SK-N-SH (cell line): ENCODE measurements around the gene LEF1.

Experiments
- CTCF ChIP-seq: fragments of 200-600 bp; sonication (generic); IDR thresholded peaks from 2 replicates; pipeline ENCODE4 v1.6.1; 2017; ENCODE audit warnings: antibody characterized with exemption, mild to moderate bottlenecking, moderate library complexity
- EP300 ChIP-seq, 2 experiments: IDR thresholded peaks; 2 replicates each; pipeline versions ENCODE4 v1.4.0 to v1.6.1; 2012; ENCODE audit warnings: borderline replicate concordance in 1 of 2, low read depth in 1 of 2, low read length in 1 of 2
- FOSL2 ChIP-seq: IDR thresholded peaks from 2 replicates; pipeline ENCODE4 v1.4.0; 2012; ENCODE audit warnings: low read depth, mild to moderate bottlenecking, moderate library complexity, borderline replicate concordance
- MAX ChIP-seq: IDR thresholded peaks from 2 replicates; pipeline ENCODE4 v1.4.0; 2012; ENCODE audit warnings: low read depth
- POLR2AphosphoS5 ChIP-seq: IDR thresholded peaks from 2 replicates; pipeline ENCODE4 v1.6.1; 2012; ENCODE audit warnings: low read depth, low read length
- TCF12 ChIP-seq: IDR thresholded peaks from 2 replicates; pipeline ENCODE4 v1.4.0; 2012
- TEAD4 ChIP-seq: IDR thresholded peaks from 2 replicates; pipeline ENCODE4 v1.4.0; 2012; ENCODE audit warnings: mild to moderate bottlenecking, borderline replicate concordance; ENCODE audit not compliant: insufficient read depth
- TF ChIP-seq, protein P1 (sequence below): fragments of 150-350 bp; IDR thresholded peaks from 2 replicates; pipeline ENCODE4 v1.6.1; 2017; ENCODE audit warnings: antibody characterized with exemption, low read length, low read depth, borderline replicate concordance
- TF ChIP-seq, protein P2 (sequence below): IDR thresholded peaks from 2 replicates; pipeline ENCODE4 v1.4.0; 2012; ENCODE audit warnings: low read depth, borderline replicate concordance
- TF ChIP-seq, protein P3 (sequence below): IDR thresholded peaks from 2 replicates; pipeline ENCODE4; 2012

- no peak for TF ChIP-seq CTCF
- no peak for TF ChIP-seq MAX
- TF ChIP-seq, protein P1, sequence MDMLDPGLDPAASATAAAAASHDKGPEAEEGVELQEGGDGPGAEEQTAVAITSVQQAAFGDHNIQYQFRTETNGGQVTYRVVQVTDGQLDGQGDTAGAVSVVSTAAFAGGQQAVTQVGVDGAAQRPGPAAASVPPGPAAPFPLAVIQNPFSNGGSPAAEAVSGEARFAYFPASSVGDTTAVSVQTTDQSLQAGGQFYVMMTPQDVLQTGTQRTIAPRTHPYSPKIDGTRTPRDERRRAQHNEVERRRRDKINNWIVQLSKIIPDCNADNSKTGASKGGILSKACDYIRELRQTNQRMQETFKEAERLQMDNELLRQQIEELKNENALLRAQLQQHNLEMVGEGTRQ = no peak
- TF ChIP-seq, protein P2, sequence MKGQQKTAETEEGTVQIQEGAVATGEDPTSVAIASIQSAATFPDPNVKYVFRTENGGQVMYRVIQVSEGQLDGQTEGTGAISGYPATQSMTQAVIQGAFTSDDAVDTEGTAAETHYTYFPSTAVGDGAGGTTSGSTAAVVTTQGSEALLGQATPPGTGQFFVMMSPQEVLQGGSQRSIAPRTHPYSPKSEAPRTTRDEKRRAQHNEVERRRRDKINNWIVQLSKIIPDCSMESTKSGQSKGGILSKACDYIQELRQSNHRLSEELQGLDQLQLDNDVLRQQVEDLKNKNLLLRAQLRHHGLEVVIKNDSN = no peak
- no peak for TF ChIP-seq POLR2AphosphoS5
- TF ChIP-seq TCF12 = no peak
- no peak for TF ChIP-seq EP300 (IDR thresholded peaks at IDR 0.05; ENCODE audit: borderline replicate concordance in 1 of 2, low read depth in 1 of 2, low read length in 1 of 2)
- TF ChIP-seq TEAD4 = no peak
- TF ChIP-seq FOSL2 = no peak
- TF ChIP-seq, protein P3, sequence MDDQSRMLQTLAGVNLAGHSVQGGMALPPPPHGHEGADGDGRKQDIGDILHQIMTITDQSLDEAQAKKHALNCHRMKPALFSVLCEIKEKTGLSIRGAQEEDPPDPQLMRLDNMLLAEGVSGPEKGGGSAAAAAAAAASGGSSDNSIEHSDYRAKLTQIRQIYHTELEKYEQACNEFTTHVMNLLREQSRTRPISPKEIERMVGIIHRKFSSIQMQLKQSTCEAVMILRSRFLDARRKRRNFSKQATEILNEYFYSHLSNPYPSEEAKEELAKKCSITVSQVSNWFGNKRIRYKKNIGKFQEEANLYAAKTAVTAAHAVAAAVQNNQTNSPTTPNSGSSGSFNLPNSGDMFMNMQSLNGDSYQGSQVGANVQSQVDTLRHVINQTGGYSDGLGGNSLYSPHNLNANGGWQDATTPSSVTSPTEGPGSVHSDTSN = no peak
Observed at GRCh38 chr4:108135549-108136209, 33.1 kb downstream of the LEF1 start.
